ENCODE data around the gene GUCY2D. TPM values are rescaled to one million over a fixed set of nuclear protein-coding genes. Genes with fewer than 3 reads are reported as not detected.

Gene GUCY2D
- polyA plus RNA-seq, 4 donors: 0.81 TPM; not detected in 3

GRCh38 chr17:8016632-8017424, 14.4 kb downstream of the GUCY2D start:
- FAIRE-seq (no peak), DNase-seq (peak; percentile 46 to 90)
- H3K4me1 ChIP-seq (ENCODE audit: control insufficient read depth in 3 of 3, insufficient read depth in 2 of 3, low read depth in 1 of 3, low read length in 2 of 3): peaks cover 0 to 25% (median 0%) of the 10 kb centered on the region in 3 donors
- no peaks in the 10 kb centered on the region for H3K36me3 ChIP-seq (ENCODE audit: control insufficient read depth in 3 of 3, insufficient read depth in 2 of 3, low read depth in 1 of 3, low read length in 3 of 3)
- H3K27ac ChIP-seq (ENCODE audit: low read depth in 1 of 3, low read length in 2 of 3): peak overlapping the region in 1 of 3 donors; percentile 78
- H3K9me3 ChIP-seq (ENCODE audit: control insufficient read depth in 2 of 2, insufficient read depth in 1 of 2, low read depth in 1 of 2, low read length in 1 of 2): no peaks in the 10 kb centered on the region
- WGBS, 3 donors: 24 to 26% (median 26%) methylated on average over 11 to 12 of the region's 12 CpGs
- peaks cover 0 to 31% (median 2%) of the 10 kb centered on the region in 3 donors for H3K27me3 ChIP-seq (ENCODE audit: control insufficient read depth in 3 of 3, insufficient read depth in 3 of 3, low read length in 3 of 3)
- H3K4me3 ChIP-seq (ENCODE audit: low read depth in 1 of 3, low read length in 3 of 3): peak overlapping the region; percentile 18 to 52 (median 42)

GRCh38 chr17:8018436-8018835, 16.0 kb downstream of the GUCY2D start:
- no peak overlapping the region for H3K27ac ChIP-seq (ENCODE audit: low read depth in 1 of 3, low read length in 2 of 3)
- FAIRE-seq: no peak

GRCh38 chr17:8019166-8019565, 16.8 kb downstream of the GUCY2D start:
- no peak overlapping the region for H3K4me3 ChIP-seq (ENCODE audit: low read depth in 1 of 3, low read length in 3 of 3)
- no peak overlapping the region for H3K27ac ChIP-seq (ENCODE audit: low read depth in 1 of 3, low read length in 2 of 3)
- H3K36me3 ChIP-seq (ENCODE audit: control insufficient read depth in 3 of 3, insufficient read depth in 2 of 3, low read depth in 1 of 3, low read length in 3 of 3): no peaks in the 10 kb centered on the region
- no peak for FAIRE-seq
- WGBS, 3 donors: 72 to 77% (median 73%) methylated on average over 5 of the region's 5 CpGs
- H3K4me1 ChIP-seq (ENCODE audit: control insufficient read depth in 3 of 3, insufficient read depth in 2 of 3, low read depth in 1 of 3, low read length in 2 of 3): peaks cover 0 to 25% (median 0%) of the 10 kb centered on the region in 3 donors
- peaks cover 0 to 15% (median 2%) of the 10 kb centered on the region in 3 donors for H3K27me3 ChIP-seq (ENCODE audit: control insufficient read depth in 3 of 3, insufficient read depth in 3 of 3, low read length in 3 of 3)
- DNase-seq: no peak
- H3K9me3 ChIP-seq (ENCODE audit: control insufficient read depth in 2 of 2, insufficient read depth in 1 of 2, low read depth in 1 of 2, low read length in 1 of 2): no peaks in the 10 kb centered on the region

More at GRCh38 chr17:8018436-8018835, 16.0 kb downstream of the GUCY2D start:
- Histone ChIP-seq H3K4me3 (ENCODE audit: low read depth in 1 of 3, low read length in 3 of 3) (no peak overlapping the region), H3K4me1 (ENCODE audit: control insufficient read depth in 3 of 3, insufficient read depth in 2 of 3, low read depth in 1 of 3, low read length in 2 of 3) (peaks cover 0 to 25% (median 0%) of the 10 kb centered on the region in 3 donors), H3K27me3 (ENCODE audit: control insufficient read depth in 3 of 3, insufficient read depth in 3 of 3, low read length in 3 of 3) (peaks cover 0 to 21% (median 2%) of the 10 kb centered on the region in 3 donors), H3K9me3 (ENCODE audit: control insufficient read depth in 2 of 2, insufficient read depth in 1 of 2, low read depth in 1 of 2, low read length in 1 of 2) (no peaks in the 10 kb centered on the region), H3K36me3 (ENCODE audit: control insufficient read depth in 3 of 3, insufficient read depth in 2 of 3, low read depth in 1 of 3, low read length in 3 of 3) (no peaks in the 10 kb centered on the region)
- 70 to 80% (median 73%) methylated on average over 3 of the region's 3 CpGs for WGBS, 3 donors
- no peak for DNase-seq

- H3K27me3 ChIP-seq (ENCODE audit: control insufficient read depth in 3 of 3, insufficient read depth in 3 of 3, low read length in 3 of 3): peaks cover 0 to 8% (median 2%) of the 10 kb centered on the region in 3 donors
- no peak overlapping the region for H3K4me3 ChIP-seq (ENCODE audit: low read depth in 1 of 3, low read length in 3 of 3)
- H3K27ac ChIP-seq (ENCODE audit: low read depth in 1 of 3, low read length in 2 of 3): no peak overlapping the region
- FAIRE-seq (no peak), DNase-seq (no peak)
- peaks cover 0 to 25% (median 0%) of the 10 kb centered on the region in 3 donors for H3K4me1 ChIP-seq (ENCODE audit: control insufficient read depth in 3 of 3, insufficient read depth in 2 of 3, low read depth in 1 of 3, low read length in 2 of 3)
- no peaks in the 10 kb centered on the region for H3K9me3 ChIP-seq (ENCODE audit: control insufficient read depth in 2 of 2, insufficient read depth in 1 of 2, low read depth in 1 of 2, low read length in 1 of 2)
- 71 to 80% (median 76%) methylated on average over 15 to 16 of the region's 16 CpGs for WGBS, 3 donors
- H3K36me3 ChIP-seq (ENCODE audit: control insufficient read depth in 3 of 3, insufficient read depth in 2 of 3, low read depth in 1 of 3, low read length in 3 of 3): no peaks in the 10 kb centered on the region
These were observed 17.5 kb downstream of the GUCY2D start for GRCh38 chr17:8019665-8020650.

- no peaks in the 10 kb centered on the region for H3K36me3 ChIP-seq (ENCODE audit: control insufficient read depth in 3 of 3, insufficient read depth in 2 of 3, low read depth in 1 of 3, low read length in 3 of 3)
- no peak for FAIRE-seq
- H3K27me3 ChIP-seq (ENCODE audit: control insufficient read depth in 3 of 3, insufficient read depth in 3 of 3, low read length in 3 of 3): no peaks in the 10 kb centered on the region
- no peak overlapping the region for H3K27ac ChIP-seq (ENCODE audit: low read depth in 1 of 3, low read length in 2 of 3)
- no peaks in the 10 kb centered on the region for H3K9me3 ChIP-seq (ENCODE audit: control insufficient read depth in 2 of 2, insufficient read depth in 1 of 2, low read depth in 1 of 2, low read length in 1 of 2)
- DNase-seq: no peak
- peaks cover 0 to 20% (median 0%) of the 10 kb centered on the region in 3 donors for H3K4me1 ChIP-seq (ENCODE audit: control insufficient read depth in 3 of 3, insufficient read depth in 2 of 3, low read depth in 1 of 3, low read length in 2 of 3)
- WGBS, 3 donors: 89 to 94% (median 91%) methylated on average over 9 of the region's 9 CpGs
- H3K4me3 ChIP-seq (ENCODE audit: low read depth in 1 of 3, low read length in 3 of 3): no peak overlapping the region
These were observed 18.6 kb downstream of the GUCY2D start for GRCh38 chr17:8020776-8021564.

GRCh38 chr17:8021565-8022359, 19.3 kb downstream of the GUCY2D start:
- Histone ChIP-seq H3K36me3 (ENCODE audit: control insufficient read depth in 3 of 3, insufficient read depth in 2 of 3, low read depth in 1 of 3, low read length in 3 of 3) (no peaks in the 10 kb centered on the region), H3K9me3 (ENCODE audit: control insufficient read depth in 2 of 2, insufficient read depth in 1 of 2, low read depth in 1 of 2, low read length in 1 of 2) (no peaks in the 10 kb centered on the region), H3K4me1 (ENCODE audit: control insufficient read depth in 3 of 3, insufficient read depth in 2 of 3, low read depth in 1 of 3, low read length in 2 of 3) (peaks cover 0 to 12% (median 0%) of the 10 kb centered on the region in 3 donors), H3K4me3 (ENCODE audit: low read depth in 1 of 3, low read length in 3 of 3) (no peak overlapping the region), H3K27ac (ENCODE audit: low read depth in 1 of 3, low read length in 2 of 3) (no peak overlapping the region), H3K27me3 (ENCODE audit: control insufficient read depth in 3 of 3, insufficient read depth in 3 of 3, low read length in 3 of 3) (no peaks in the 10 kb centered on the region)
- DNase-seq (no peak), FAIRE-seq (no peak)
- WGBS, 3 donors: 91 to 92% (median 92%) methylated on average over 13 of the region's 13 CpGs

GRCh38 chr17:8022360-8023003, 20.1 kb downstream of the GUCY2D start:
- Histone ChIP-seq H3K9me3 (ENCODE audit: control insufficient read depth in 2 of 2, insufficient read depth in 1 of 2, low read depth in 1 of 2, low read length in 1 of 2) (no peaks in the 10 kb centered on the region), H3K4me3 (ENCODE audit: low read depth in 1 of 3, low read length in 3 of 3) (no peak overlapping the region), H3K27me3 (ENCODE audit: control insufficient read depth in 3 of 3, insufficient read depth in 3 of 3, low read length in 3 of 3) (peaks cover 0 to 5% (median 3%) of the 10 kb centered on the region in 3 donors), H3K36me3 (ENCODE audit: control insufficient read depth in 3 of 3, insufficient read depth in 2 of 3, low read depth in 1 of 3, low read length in 3 of 3) (no peaks in the 10 kb centered on the region), H3K27ac (ENCODE audit: low read depth in 1 of 3, low read length in 2 of 3) (no peak overlapping the region), H3K4me1 (ENCODE audit: control insufficient read depth in 3 of 3, insufficient read depth in 2 of 3, low read depth in 1 of 3, low read length in 2 of 3) (peaks cover 0 to 5% (median 0%) of the 10 kb centered on the region in 3 donors)
- WGBS, 3 donors: 80 to 83% (median 80%) methylated on average over 4 of the region's 4 CpGs
- no peak for FAIRE-seq
- DNase-seq: no peak
